MM.1S (cell line): Measurements from ENCODE around the gene APCDD1L.

Experiments
- DNase-seq: peaks from one replicate; pipeline ENCODE4 v3.0.0-alpha.2; 2015
- H2AFZ ChIP-seq: fragments of 300-600 bp; sonication (generic); 2 replicates; pipeline ENCODE4 v1.6.0; 2016; ENCODE audit warnings: antibody characterized with exemption, low read length
- H3F3A ChIP-seq: fragments of 300-600 bp; sonication (generic); 2 replicates; pipeline ENCODE4 v1.6.1; 2016; ENCODE audit warnings: mild to moderate bottlenecking, antibody characterized with exemption, low read length, moderate library complexity, mixed read lengths; ENCODE audit not compliant: insufficient read depth
- H3K27ac ChIP-seq: fragments of 300-600 bp; sonication (generic); 2 replicates; pipeline ENCODE4 v1.5.1; 2016; ENCODE audit warnings: mild to moderate bottlenecking, low read length
- H3K27me3 ChIP-seq: fragments of 300-600 bp; sonication (generic); replicated peaks from 2 replicates; pipeline ENCODE4 v1.6.0; 2016; ENCODE audit warnings: low read length; ENCODE audit not compliant: insufficient read depth
- H3K36me3 ChIP-seq: fragments of 300-600 bp; sonication (generic); replicated peaks from 2 replicates; pipeline ENCODE4 v1.6.1; 2016; ENCODE audit warnings: mild to moderate bottlenecking, low read length, mixed read lengths; ENCODE audit not compliant: insufficient read depth
- H3K4me1 ChIP-seq: fragments of 300-600 bp; sonication (generic); 2 replicates; pipeline ENCODE4 v1.6.1; 2016; ENCODE audit warnings: low read length, mixed read lengths
- H3K4me2 ChIP-seq: fragments of 300-600 bp; sonication (generic); 2 replicates; pipeline ENCODE4 v1.6.0; 2016; ENCODE audit warnings: low read depth, low read length
- H3K4me3 ChIP-seq: fragments of 300-600 bp; sonication (generic); 2 replicates; pipeline ENCODE4 v1.5.1; 2016; ENCODE audit warnings: low read length, mixed read lengths
- H3K79me2 ChIP-seq: fragments of 300-600 bp; sonication (generic); 2 replicates; pipeline ENCODE4 v1.6.1; 2016; ENCODE audit warnings: mixed run types, low read length, mixed read lengths
- H3K9ac ChIP-seq: fragments of 300-600 bp; sonication (generic); 2 replicates; pipeline ENCODE4 v1.6.1; 2016; ENCODE audit warnings: low read length, mixed read lengths
- H3K9me2 ChIP-seq: fragments of 300-600 bp; sonication (generic); replicated peaks from 2 replicates; pipeline ENCODE4 v1.6.1; 2016; ENCODE audit warnings: mild to moderate bottlenecking, low read length, mixed read lengths; ENCODE audit not compliant: insufficient read depth
- H3K9me3 ChIP-seq: fragments of 300-600 bp; sonication (generic); replicated peaks from 2 replicates; pipeline ENCODE4 v1.6.1; 2016; ENCODE audit warnings: mild to moderate bottlenecking, low read length, mixed read lengths; ENCODE audit not compliant: insufficient read depth
- H4K20me1 ChIP-seq: fragments of 300-600 bp; sonication (generic); 2 replicates; pipeline ENCODE4 v1.6.1; 2016; ENCODE audit warnings: mild to moderate bottlenecking, low read length, moderate library complexity, mixed read lengths; ENCODE audit not compliant: insufficient read depth
- EZH2 ChIP-seq: fragments of 300-600 bp; sonication (generic); optimal IDR thresholded peaks from 2 replicates; pipeline ENCODE3; 2017; ENCODE audit warnings: low read depth, mild to moderate bottlenecking, antibody characterized with exemption, low read length, mixed read lengths
- EZH2phosphoT487 ChIP-seq: fragments of 300-600 bp; sonication (generic); IDR thresholded peaks from 2 replicates; pipeline ENCODE4 v1.6.1; 2018; ENCODE audit warnings: antibody characterized with exemption, low read length
- TF ChIP-seq, protein P1 (sequence below): fragments of 300-600 bp; sonication (generic); IDR thresholded peaks from 2 replicates; pipeline ENCODE4 v1.5.1; 2016; ENCODE audit warnings: antibody characterized with exemption, low read length, mixed read lengths

APCDD1L gene

DNA sequence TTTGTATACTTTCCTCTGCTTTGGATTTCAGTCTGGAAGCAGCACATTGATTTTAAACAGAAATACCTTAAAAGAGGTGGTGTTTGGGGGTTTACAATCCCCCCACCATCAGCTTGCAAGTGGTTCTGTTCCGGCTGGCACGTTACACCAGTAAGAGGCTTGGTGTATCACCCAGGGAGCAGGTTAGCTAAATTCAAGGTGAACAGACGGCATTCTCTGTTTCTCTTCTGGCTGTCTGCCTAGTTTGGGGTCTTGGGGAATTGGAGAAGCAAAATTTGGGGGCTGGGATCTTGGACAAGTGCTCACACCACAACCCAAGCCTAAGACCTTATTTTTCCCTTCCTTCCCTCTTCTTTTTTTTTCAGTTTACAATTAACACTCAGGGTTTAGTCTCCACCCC, 7.5 kb upstream of the APCDD1L start:
- Histone ChIP-seq H3K4me1 (no peaks in the 10 kb centered on the region), H4K20me1 (no peaks in the 10 kb centered on the region), H3K36me3 (no peaks in the 10 kb centered on the region), H2AFZ (no peak overlapping the region), H3K4me2 (no peak overlapping the region), H3F3A (no peaks in the 10 kb centered on the region), H3K9ac (no peak overlapping the region), H3K27me3 (peaks cover 52% of the 10 kb centered on the region), H3K4me3 (no peak overlapping the region), H3K79me2 (no peaks in the 10 kb centered on the region), H3K9me3 (no peaks in the 10 kb centered on the region), H3K27ac (no peak overlapping the region), H3K9me2 (no peaks in the 10 kb centered on the region)
- TF ChIP-seq, protein P1, sequence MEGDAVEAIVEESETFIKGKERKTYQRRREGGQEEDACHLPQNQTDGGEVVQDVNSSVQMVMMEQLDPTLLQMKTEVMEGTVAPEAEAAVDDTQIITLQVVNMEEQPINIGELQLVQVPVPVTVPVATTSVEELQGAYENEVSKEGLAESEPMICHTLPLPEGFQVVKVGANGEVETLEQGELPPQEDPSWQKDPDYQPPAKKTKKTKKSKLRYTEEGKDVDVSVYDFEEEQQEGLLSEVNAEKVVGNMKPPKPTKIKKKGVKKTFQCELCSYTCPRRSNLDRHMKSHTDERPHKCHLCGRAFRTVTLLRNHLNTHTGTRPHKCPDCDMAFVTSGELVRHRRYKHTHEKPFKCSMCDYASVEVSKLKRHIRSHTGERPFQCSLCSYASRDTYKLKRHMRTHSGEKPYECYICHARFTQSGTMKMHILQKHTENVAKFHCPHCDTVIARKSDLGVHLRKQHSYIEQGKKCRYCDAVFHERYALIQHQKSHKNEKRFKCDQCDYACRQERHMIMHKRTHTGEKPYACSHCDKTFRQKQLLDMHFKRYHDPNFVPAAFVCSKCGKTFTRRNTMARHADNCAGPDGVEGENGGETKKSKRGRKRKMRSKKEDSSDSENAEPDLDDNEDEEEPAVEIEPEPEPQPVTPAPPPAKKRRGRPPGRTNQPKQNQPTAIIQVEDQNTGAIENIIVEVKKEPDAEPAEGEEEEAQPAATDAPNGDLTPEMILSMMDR: no peak
- TF ChIP-seq EZH2phosphoT487: no peak
- TF ChIP-seq EZH2: no peak
- DNase-seq: no peak

DNA sequence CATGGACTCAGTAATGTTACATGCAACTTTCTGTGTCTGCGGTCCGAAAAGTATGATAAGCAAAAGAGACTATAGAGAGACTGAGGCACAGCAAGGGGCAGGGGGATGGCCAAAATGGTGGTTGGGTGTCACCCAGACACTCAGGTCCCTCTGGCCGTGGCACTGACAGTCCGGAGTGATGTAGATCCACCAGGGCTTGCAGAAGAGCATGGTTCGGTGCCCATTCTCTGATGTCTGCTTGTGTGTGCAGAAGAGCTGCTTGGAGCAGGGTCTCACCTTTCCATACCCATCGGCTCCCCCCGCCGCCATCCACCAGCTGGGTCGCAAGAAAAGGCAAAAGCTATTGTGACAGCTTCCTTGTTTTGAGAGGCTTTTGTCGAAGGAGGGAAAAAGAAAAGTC, 6.6 kb upstream of the APCDD1L start:
- no peaks in the 10 kb centered on the region for H3K9me3 ChIP-seq
- H3K9ac ChIP-seq: no peak overlapping the region
- H3K4me1 ChIP-seq: no peaks in the 10 kb centered on the region
- no peaks in the 10 kb centered on the region for H3K36me3 ChIP-seq
- H3K27ac ChIP-seq: no peak overlapping the region
- H3K9me2 ChIP-seq: no peaks in the 10 kb centered on the region
- H3K4me2 ChIP-seq: no peak overlapping the region
- H4K20me1 ChIP-seq: no peaks in the 10 kb centered on the region
- no peaks in the 10 kb centered on the region for H3K79me2 ChIP-seq
- TF ChIP-seq EZH2phosphoT487: no peak
- TF ChIP-seq EZH2: no peak
- TF ChIP-seq, protein P1: no peak
- H3K27me3 ChIP-seq: peaks cover 59% of the 10 kb centered on the region
- H2AFZ ChIP-seq: no peak overlapping the region
- no peaks in the 10 kb centered on the region for H3F3A ChIP-seq
- H3K4me3 ChIP-seq: no peak overlapping the region
- no peak for DNase-seq

DNA sequence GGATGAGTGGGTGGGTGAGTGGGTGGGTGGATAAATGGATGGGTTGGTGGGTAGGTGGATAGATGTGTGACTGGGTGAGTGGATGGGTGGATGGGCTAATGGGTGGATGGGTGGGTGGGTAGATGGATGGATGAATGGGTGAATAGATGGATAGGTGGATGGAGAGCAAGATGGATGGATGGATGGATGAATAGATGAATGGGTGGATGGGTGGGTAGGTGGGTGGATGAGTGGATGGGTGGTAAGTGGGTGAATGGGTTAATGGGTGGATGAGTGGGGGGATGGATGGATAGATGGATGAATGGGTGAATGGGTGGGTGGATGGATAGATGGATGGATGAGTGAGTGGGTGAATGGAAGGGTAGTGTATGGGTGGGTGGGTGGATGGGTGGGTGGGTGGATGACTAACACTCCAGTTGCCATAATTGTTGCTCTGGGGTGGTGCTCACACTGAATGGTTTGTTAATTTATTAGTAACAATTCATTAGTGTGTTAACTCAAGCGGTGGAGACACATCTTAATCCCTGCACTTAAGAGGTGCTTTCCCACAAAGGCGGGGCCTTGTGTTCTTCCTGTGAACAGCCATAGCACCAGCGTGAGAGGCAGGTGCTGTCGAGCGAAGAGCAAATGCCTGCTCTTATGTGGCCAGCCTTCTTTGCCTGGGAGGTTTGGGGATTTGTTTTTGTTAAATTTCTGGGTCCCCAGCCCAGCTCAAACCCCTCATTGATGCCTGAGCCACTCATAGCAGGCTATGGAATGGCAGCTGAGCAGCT, 4.9 kb upstream of the APCDD1L start:
- H3K9me2 ChIP-seq: no peaks in the 10 kb centered on the region
- TF ChIP-seq, protein P1: no peak
- TF ChIP-seq EZH2phosphoT487: no peak
- TF ChIP-seq EZH2: no peak
- no peaks in the 10 kb centered on the region for H3F3A ChIP-seq

More for the DNA sequence above, 4.9 kb upstream of the APCDD1L start:
- H3K36me3 ChIP-seq: no peaks in the 10 kb centered on the region
- H3K4me2 ChIP-seq: no peak overlapping the region
- no peaks in the 10 kb centered on the region for H4K20me1 ChIP-seq
- H3K27ac ChIP-seq: no peak overlapping the region
- DNase-seq: no peak
- H3K4me1 ChIP-seq: no peaks in the 10 kb centered on the region
- H3K79me2 ChIP-seq: no peaks in the 10 kb centered on the region
- no peak overlapping the region for H3K9ac ChIP-seq
- H3K9me3 ChIP-seq: no peaks in the 10 kb centered on the region
- no peak overlapping the region for H2AFZ ChIP-seq
- H3K4me3 ChIP-seq: no peak overlapping the region
- H3K27me3 ChIP-seq: peaks cover 58% of the 10 kb centered on the region
